ENCODE measurements around the gene STAG3. TPM values are rescaled to one million over a fixed set of nuclear protein-coding genes. Genes with fewer than 3 reads are reported as not detected.
"Not testable (repeated sequence)": the region's sequence is repeated elsewhere in the genome, so short reads cannot be mapped to it uniquely, and the experiment has no call there.

STAG3 gene
- total RNA-seq, 1 donor from 2014 or later = 42.4 TPM

DNA sequence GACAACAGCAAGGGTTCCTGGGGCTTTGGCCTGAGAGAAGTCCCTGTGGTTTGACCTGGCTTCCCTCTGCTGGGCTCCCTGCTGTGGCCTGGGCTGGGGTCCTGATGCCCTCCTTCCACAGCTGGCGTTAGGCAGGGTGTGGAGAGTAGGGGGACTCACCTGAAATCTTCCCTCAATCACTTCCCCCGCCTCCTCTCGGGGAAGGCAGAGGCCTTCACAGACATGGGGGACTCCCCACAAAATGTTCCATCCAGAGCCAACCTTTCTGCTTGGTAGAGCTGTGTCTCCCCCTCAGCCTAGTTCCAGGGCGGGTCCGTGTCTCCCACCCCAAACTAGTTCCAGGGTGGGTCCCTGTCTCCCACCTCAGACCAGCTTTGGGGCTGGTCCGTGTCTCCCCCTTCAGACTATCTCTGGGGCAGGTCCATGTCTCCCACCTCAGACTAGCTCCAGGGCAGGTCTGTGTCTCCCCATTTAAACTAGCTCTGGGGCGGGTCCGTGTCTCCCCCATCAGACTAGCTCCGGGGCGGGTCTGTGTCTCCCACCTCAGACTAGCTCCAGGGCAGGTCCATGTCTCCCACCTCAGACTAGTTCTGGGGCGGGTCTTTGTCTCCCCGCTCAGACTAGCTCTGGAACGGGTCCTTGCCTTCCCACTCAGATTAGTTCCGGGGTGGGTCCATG, 44.2 kb downstream of the STAG3 start:
- peak overlapping the region; percentile 86 for H3K4me3 Mint-ChIP-seq
- no peak for ATAC-seq (ENCODE audit: low read depth)
- no peaks in the 10 kb centered on the region for H3K27me3 Mint-ChIP-seq
- intact Hi-C loops (cut with micrococcal nuclease) = loop anchor here (2.0 kb wide), 2 partner anchors 141 to 207 kb away; partner anchors contain the start of genes MEPCE, ZCWPW1 and ZNF3
- no peak for TF ChIP-seq CTCF (IDR thresholded peaks at IDR 0.05)
- CTCF ChIA-PET = interaction anchor here (0.5 to 3.2 kb wide), 5 partner anchors 32 to 91 kb away, joined by 3 to 11 read pairs (median 3); no protein-coding TSS in a partner anchor
- peaks cover 78% of the 10 kb centered on the region for H3K4me1 Mint-ChIP-seq
- no peaks in the 10 kb centered on the region for H3K9me3 Mint-ChIP-seq
- no peak for DNase-seq
- peak overlapping the region; percentile 95 for H3K27ac Mint-ChIP-seq
- H3K36me3 Mint-ChIP-seq (ENCODE audit: low read depth) = peaks cover 32% of the 10 kb centered on the region
- POLR2A ChIA-PET = interaction anchor here (0.5 to 3.4 kb wide), 11 partner anchors 11 to 820 kb away, joined by 3 to 14 read pairs (median 4); partner anchors contain the start of genes GAL3ST4, LAMTOR4, MBLAC1 and ZCWPW1

DNA sequence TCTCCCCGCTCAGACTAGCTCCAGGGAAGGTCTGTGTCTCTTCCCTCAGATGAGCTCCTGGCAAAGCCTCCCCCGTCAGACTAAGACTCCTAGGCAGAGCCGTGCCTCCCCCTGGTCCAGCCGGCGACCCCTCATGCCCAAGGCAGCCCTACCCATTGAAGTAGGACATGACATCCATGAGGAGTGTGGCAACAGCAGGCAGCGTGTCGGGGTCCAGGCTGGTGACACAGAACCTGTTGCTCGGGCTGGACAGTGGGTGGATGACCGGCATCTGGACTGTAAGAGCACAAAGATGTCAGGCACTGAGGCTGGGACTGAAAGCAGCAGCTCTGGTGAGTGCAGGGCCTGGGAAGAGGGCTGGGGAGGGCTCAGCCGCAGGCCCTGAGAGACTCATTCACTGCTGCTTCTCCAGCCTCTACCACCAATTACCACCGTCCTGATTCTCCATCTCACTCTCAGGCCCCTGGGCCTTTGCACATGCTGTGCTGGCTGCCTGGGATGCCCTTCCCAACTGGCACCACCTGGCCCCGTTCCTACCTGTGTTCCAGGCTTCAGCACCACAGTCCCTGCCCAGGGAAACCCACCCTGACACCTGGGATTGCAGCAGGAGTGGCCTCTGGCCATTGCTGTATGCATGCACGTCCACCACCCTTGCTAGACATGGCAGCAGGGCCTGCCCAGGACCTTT, 44.9 kb downstream of the STAG3 start:
- TF ChIP-seq CTCF (IDR thresholded peaks at IDR 0.05) = no peak
- ChIA-PET POLR2A (interaction anchor here (0.5 to 3.4 kb wide), 9 partner anchors 10 to 820 kb away, joined by 3 to 14 read pairs (median 4); partner anchors contain the start of genes GAL3ST4, LAMTOR4 and ZCWPW1), CTCF (interaction anchor here (0.5 to 3.2 kb wide), 4 partner anchors 32 to 91 kb away, joined by 3 to 11 read pairs (median 4); no protein-coding TSS in a partner anchor)
- Mint-ChIP-seq H3K4me3 (peak overlapping the region; percentile 86), H3K4me1 (peaks cover 71% of the 10 kb centered on the region), H3K27me3 (no peaks in the 10 kb centered on the region), H3K27ac (peak overlapping the region; percentile 95), H3K36me3 (ENCODE audit: low read depth) (peaks cover 32% of the 10 kb centered on the region), H3K9me3 (no peaks in the 10 kb centered on the region)
- intact Hi-C loops (cut with micrococcal nuclease) = no loop called here
- no peak for DNase-seq
- no peak for ATAC-seq (ENCODE audit: low read depth)

GRCh38 chr7:100223376-100223927, 45.7 kb downstream of the STAG3 start:
- DNase-seq = not testable (repeated sequence)

GRCh38 chr7:100224891-100225290, 47.2 kb downstream of the STAG3 start:
- Mint-ChIP-seq H3K4me1 (peaks cover 63% of the 10 kb centered on the region), H3K36me3 (ENCODE audit: low read depth) (peaks cover 34% of the 10 kb centered on the region), H3K27ac (peak overlapping the region; percentile 71)
- POLR2A ChIA-PET; intact Hi-C loops (cut with micrococcal nuclease); H3K9me3 Mint-ChIP-seq; H3K4me3 Mint-ChIP-seq; CTCF ChIA-PET; DNase-seq; H3K27me3 Mint-ChIP-seq; ATAC-seq (ENCODE audit: low read depth): not testable (repeated sequence)

More at GRCh38 chr7:100223376-100223927, 45.7 kb downstream of the STAG3 start:
- Mint-ChIP-seq H3K36me3 (ENCODE audit: low read depth) (peaks cover 33% of the 10 kb centered on the region), H3K27ac (peak overlapping the region; percentile 95), H3K4me1 (peaks cover 75% of the 10 kb centered on the region)
- intact Hi-C loops (cut with micrococcal nuclease); H3K9me3 Mint-ChIP-seq; ATAC-seq (ENCODE audit: low read depth); H3K27me3 Mint-ChIP-seq; CTCF ChIA-PET; H3K4me3 Mint-ChIP-seq: not testable (repeated sequence)
- POLR2A ChIA-PET = interaction anchor here (0.9 kb wide), 1 partner anchor 18 kb away, joined by 9 read pairs; no protein-coding TSS in a partner anchor

GRCh38 chr7:100234660-100235317, 57.1 kb downstream of the STAG3 start:
- H3K27me3 Mint-ChIP-seq; CTCF ChIA-PET; intact Hi-C loops (cut with micrococcal nuclease); H3K4me3 Mint-ChIP-seq; H3K27ac Mint-ChIP-seq; H3K9me3 Mint-ChIP-seq; DNase-seq: not testable (repeated sequence)
- Mint-ChIP-seq H3K36me3 (ENCODE audit: low read depth) (peaks cover 12% of the 10 kb centered on the region), H3K4me1 (peaks cover 12% of the 10 kb centered on the region)
- ATAC-seq (ENCODE audit: low read depth) = peak; percentile 18
- POLR2A ChIA-PET = interaction anchor here (0.8 to 1.1 kb wide), 2 partner anchors 86 to 145 kb away, joined by 3 read pairs; partner anchors contain the start of gene LAMTOR4

DNA sequence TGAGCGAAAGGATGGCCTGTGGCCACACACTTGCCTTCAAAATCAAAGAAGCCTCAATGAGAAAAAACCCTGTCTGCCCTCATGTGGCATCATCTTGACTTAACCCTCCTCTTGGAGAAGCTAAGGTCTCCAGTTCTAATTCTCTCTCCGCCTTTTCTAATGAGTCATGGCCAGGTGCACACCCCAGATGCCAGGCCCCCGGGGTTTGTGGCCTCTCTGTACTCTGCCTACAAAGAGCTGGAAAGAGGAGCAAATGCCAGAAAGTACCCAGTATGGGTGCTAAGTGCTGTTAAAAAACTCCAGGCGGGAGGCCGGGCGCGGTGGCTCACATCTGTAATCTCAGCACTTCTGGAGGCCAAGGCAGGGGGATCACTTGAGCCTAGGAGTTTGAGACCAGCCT, 62.3 kb downstream of the STAG3 start:
- ATAC-seq (ENCODE audit: low read depth); H3K4me3 Mint-ChIP-seq; CTCF ChIA-PET; H3K27me3 Mint-ChIP-seq; DNase-seq; H3K9me3 Mint-ChIP-seq; POLR2A ChIA-PET; H3K36me3 Mint-ChIP-seq (ENCODE audit: low read depth); H3K27ac Mint-ChIP-seq; intact Hi-C loops (cut with micrococcal nuclease): not testable (repeated sequence)
- H3K4me1 Mint-ChIP-seq = peaks cover 12% of the 10 kb centered on the region

DNA sequence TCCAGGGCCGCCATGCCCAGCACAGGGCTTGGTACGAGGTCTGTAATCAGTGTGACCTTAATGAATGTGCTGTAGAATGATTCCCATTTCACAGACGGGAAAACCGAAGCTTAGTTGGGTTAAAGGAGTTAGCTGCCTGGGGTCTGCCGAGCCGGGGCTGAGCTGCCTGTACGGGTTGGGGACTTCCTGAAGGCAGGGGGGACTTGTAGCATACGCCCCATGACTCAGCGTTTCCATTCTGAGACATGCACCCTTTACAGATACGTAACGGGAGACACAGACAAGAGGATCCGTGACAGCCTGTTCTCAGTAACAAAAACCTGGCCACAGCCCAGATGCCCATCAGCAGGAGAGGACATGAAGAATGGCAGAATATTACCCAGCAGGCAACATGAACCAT, 65.7 kb downstream of the STAG3 start:
- DNase-seq; intact Hi-C loops (cut with micrococcal nuclease); CTCF ChIA-PET; H3K9me3 Mint-ChIP-seq; H3K36me3 Mint-ChIP-seq (ENCODE audit: low read depth); H3K27me3 Mint-ChIP-seq; H3K4me3 Mint-ChIP-seq: not testable (repeated sequence)
- peak; percentile 79 for ATAC-seq (ENCODE audit: low read depth)
- H3K4me1 Mint-ChIP-seq = peaks cover 12% of the 10 kb centered on the region
- POLR2A ChIA-PET = interaction anchor here (0.7 kb wide), 1 partner anchor 111 kb away, joined by 9 read pairs; no protein-coding TSS in a partner anchor
- H3K27ac Mint-ChIP-seq = peak overlapping the region; percentile 25

GRCh38 chr7:100244988-100245605, 67.4 kb downstream of the STAG3 start:
- H3K36me3 Mint-ChIP-seq (ENCODE audit: low read depth); H3K4me3 Mint-ChIP-seq; intact Hi-C loops (cut with micrococcal nuclease); H3K27me3 Mint-ChIP-seq; CTCF ChIA-PET; DNase-seq; ATAC-seq (ENCODE audit: low read depth); H3K9me3 Mint-ChIP-seq: not testable (repeated sequence)
- Mint-ChIP-seq H3K4me1 (peaks cover 12% of the 10 kb centered on the region), H3K27ac (peak overlapping the region; percentile 12)
- POLR2A ChIA-PET = interaction anchor here (0.7 kb wide), 3 partner anchors 22 to 778 kb away, joined by 3 read pairs; no protein-coding TSS in a partner anchor
